GM10847 (cell line): ENCODE data around the gene ADCY9.

Experiments used
- POLR2A ChIP-seq: IDR thresholded peaks from 2 replicates; pipeline ENCODE4 v1.6.1; 2011; ENCODE audit not compliant: insufficient read length; ENCODE audit errors: extremely low read depth

Gene ADCY9

DNA sequence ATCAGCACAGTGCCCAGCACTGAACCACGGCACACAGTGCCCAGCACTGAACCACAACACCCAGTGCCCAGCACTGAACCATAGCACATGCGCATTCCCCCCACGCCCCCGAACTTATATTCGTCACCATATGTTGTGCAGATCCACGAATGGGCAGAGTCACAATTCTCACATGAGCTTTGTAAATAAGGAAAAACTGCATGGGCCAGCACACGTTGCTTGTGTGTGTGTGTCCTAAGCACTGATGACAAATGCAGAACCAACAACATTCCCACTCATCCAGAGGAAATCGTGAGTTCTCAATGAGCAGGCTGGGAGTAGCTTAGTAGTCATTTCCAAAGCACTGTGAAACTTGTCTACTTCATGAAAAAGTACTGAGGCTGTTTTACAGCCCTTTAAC lies 70.0 kb downstream of the ADCY9 start:
- TF ChIP-seq POLR2A: no peak

DNA sequence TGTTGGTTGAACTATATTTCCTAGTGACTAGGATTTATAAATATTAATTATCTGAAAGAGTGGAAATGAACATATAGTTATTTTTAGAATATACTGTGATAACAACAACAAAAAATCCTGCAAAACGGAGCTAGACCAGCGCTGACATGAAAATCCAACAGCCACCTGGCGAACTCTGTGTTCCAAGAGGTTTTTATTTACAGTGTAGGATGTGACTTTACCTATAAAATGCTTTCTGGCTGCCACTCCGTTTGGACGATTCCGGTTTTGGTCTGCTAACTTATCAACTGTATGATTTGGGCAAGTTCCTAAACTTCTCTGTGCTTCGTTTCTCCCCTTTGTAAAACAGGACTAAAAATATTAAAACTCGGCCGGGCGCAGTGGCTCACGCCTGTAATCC lies 73.7 kb downstream of the ADCY9 start:
- no peak for TF ChIP-seq POLR2A

DNA sequence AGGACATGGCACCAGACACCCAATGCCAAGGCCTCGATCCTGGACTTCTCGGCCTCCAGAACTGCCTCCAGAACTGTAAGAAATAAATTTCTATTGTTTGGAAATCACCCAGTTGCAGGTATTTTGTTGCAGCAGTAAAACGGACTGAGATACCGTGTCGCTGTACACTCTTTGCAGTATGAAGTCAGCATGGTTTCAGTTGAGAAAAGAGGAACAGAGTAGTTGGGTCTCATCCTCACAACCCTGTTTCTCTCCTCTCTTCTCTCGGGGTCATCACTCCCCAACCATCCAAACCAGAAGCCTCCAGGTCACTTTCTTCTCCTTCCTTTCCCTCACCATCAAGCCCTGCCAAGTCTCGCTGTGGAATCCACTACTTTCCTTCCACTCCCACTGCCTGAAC lies 77.8 kb downstream of the ADCY9 start:
- no peak for TF ChIP-seq POLR2A

DNA sequence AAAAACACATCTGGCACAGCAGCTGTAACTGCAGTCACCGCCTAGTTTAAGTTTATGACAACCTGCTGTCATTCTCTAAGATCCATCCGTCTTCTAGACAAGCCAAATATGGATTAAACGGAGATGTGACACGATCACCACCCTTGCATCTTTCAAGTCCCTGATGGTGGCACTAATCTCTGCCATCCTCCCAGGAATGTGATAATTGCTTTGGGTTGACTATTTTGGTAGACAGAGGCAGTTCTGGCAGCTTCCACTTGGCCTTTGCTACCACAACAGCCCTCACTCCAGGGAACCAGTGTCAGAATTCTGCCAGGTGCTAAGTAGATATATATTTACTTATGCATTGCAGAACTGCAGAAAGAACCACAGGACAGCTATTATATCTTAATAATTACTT lies 81.3 kb downstream of the ADCY9 start:
- no peak for TF ChIP-seq POLR2A

DNA sequence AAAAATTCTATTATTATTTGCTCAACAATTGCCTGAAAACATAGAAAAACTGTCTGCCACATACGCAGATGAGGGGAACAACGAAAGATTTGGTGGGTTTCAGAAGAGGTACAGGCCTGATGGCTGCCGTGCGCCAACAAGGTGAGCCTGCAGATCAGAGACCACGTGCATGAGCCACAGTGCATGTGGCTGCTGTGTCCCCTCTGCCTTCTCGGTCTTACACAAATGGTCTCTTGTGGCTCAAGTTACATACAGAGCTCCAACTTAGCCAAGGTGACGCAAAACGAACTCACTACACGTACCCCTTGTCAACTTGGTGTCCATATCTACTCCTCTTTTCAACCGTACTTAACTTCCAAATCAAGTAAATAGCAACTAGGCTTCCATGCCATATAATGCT lies 82.3 kb downstream of the ADCY9 start:
- no peak for TF ChIP-seq POLR2A

DNA sequence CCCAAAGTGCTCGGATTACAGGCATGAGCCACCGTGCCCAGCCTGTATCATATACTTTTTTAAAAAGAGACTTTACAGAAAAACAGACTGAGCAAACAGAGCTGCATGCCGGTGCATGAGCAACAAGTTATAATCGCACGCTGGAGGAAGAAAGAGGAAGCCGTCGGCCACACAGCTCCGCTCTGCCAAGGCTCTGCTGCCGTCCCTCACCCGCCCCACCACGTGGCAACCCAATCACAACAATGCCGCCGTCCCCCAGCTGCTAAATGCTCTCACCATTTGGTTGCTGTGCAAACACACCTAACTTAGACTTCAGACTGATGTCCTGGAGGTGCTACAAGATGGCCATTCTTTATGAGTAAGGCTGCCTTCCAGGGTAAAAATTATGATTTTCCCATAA lies 83.5 kb downstream of the ADCY9 start:
- no peak for TF ChIP-seq POLR2A

DNA sequence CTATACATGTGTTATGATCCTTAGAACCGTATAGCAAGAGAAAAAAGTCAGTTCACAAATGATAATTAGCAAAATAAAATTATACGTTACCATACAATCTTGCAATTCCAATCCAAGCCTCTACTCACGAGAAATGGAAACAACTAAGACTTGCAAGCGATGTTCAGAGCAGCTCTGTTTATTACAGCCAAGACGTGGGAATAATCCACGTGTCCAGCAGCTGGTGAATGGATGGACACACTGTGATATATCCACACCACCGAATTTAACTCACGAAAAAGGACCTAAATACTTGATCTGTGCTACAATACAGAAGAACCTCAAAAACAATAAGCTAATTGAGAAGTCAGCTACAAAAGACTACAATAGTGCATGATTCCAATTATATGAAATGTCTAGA lies 88.1 kb downstream of the ADCY9 start:
- no peak for TF ChIP-seq POLR2A

DNA sequence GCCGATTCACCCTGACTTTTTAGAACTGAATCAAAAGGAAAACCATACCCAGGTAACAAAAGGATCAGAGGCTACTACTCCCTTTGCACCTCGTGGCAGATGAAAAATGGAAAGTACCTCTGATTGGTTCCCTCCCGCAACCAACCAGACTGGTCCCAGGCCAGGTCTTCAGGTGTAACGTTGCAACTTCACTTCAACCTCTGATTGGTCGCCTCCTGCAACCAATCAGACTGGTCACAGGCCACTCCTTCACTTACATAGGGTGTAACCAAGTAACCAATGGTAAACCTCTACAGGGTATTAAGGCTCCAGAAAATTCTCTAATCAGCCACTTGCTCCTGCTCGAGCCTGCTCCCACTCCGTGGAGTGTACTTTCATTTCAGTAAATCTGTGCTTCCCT lies 89.4 kb downstream of the ADCY9 start:
- TF ChIP-seq POLR2A: no peak

DNA sequence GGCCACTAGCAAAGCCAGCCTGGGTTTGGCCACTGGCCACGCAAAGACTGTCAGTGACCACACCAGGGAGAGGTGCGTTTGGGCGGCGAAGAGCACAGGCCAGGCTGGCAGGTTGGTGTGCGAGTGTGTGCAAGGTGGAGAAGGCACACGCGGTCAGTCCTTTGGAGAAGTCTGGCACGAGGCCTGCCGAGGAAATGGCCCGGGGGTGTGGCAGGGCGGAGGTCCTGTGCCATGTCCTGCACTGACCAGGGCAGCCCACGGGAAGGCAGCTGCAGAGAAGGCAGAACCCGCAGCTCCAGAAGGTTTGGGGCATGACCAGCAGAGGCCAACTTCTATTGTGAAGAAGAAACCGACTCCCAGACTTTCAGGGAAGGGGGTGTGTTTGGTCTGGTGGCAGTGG lies 90.8 kb downstream of the ADCY9 start:
- no peak for TF ChIP-seq POLR2A

DNA sequence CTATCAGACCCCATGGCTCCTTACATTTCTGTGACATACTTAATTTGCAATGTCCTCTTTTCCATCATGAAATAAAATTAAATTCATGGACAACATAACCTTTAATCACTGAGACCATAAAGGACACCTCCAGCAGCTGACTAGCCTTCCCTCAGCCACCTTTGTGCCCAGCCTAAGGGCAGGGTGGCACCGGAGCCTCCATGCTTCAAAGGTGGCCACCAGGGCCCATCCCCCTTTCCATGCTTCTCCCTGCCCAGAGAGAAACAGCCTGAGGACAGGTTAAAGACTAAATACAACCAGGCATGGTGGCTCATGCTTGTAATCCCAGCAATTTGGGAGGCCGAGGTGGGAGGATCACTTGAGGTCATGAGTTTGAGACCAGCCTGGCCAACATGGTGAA lies 94.3 kb downstream of the ADCY9 start:
- no peak for TF ChIP-seq POLR2A

DNA sequence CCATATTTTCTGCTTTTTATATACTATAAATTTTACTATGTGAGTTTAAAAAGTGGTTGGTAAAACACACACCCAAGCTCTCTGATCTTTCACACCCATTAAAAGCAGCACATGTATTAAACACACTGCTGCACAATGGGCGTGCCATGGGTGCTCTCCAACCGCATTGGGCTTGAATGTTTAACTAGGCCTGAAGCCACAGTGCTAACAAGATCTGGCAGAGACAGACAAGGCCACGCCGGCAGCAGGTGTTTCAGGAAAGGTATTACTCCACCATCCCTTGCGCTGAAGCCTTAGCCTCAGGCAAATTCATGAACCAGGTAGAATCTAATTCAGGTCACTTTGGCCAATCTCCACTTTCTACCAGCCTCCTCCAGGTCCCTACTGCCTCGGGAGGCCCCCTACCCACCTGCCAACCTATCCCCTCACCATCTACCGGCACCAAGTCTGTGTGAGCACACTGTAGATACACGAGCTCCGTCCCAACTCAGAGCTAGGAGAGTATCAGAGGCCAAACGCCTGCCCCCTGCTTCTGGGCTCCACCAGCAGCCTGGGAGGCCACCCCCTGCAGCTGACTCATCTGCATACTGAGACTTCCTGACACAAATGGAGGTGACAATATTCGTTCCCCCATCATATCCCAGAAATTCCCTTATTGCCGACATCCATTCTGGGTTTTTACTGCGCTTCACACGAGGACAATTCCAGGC lies 95.0 kb downstream of the ADCY9 start:
- no peak for TF ChIP-seq POLR2A

DNA sequence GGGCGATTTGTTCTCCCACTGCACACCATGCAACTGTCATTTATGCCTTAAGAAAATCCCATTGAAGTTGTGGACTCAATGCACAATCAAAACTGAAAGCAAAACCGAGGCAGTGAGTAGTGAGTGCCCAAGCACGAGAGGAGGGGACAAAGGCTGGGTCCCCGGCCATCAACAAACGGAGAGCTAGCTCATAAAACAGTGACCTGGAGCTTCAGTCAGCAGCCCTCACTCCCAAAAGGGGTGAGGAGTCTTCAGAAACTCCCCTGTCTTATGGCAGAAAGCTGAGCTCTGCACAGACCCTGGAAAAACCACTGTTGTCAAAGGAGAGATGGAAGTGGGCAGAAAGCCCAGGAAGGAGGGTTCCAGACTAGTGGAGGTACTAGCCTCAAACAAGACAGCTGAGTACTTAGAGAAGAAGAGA lies 96.9 kb downstream of the ADCY9 start:
- TF ChIP-seq POLR2A: no peak

DNA sequence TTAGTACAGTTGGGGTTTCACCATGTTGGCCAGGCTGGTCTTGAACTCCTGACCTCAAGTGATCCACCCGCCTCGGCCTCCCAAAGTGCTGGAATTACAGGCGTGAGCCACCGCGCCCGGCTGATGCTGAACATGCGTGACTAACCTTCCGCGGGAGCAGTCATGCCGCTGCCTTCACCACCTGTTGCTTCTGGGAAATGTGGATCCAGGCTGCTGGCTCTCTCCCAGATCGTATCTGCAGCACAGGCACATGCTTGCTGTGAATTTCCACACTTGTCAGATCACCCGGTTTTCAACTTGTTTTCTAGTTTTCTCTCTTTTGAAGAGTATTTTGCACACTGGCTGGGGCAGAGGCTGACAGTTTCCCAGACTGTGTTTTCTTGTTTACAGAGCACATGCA lies 97.9 kb downstream of the ADCY9 start:
- no peak for TF ChIP-seq POLR2A

DNA sequence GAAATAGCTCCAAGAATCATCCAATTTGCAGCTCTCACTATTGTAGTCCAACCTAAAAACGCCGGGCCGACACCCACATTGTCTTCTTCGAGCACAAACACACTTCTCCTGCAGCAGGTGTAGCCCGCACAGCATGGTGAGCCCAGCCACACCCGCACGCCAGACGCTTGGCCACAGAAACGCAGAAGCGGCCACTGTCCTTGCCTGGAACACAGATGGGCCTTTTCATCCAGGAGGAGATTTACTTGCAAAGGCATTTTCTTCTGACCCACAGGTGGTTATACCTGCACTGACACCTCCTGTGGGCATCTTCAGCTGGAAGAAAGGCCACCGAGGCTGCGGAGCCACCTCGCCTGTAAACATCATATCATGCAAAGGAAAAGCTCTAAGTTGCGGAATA lies 98.4 kb downstream of the ADCY9 start:
- TF ChIP-seq POLR2A: no peak

DNA sequence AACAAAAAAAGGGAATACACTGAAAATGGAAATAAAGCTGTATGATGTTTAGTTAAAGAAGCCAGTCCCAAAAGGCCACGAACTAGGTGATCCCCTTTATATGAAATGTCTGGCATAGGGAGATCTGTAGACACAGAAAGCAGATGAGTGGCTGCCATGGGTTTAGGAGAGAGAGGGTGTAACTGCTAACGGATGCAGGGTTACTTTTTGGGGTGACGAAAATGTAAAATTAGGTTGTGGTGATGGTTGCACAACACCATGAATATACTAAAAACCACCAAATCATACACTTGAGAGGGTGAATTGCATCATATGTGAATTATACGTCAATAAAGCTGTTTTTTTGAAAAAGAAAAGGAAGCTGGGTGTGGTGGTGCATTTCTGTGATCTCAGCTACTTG lies 99.6 kb downstream of the ADCY9 start:
- TF ChIP-seq POLR2A: no peak

DNA sequence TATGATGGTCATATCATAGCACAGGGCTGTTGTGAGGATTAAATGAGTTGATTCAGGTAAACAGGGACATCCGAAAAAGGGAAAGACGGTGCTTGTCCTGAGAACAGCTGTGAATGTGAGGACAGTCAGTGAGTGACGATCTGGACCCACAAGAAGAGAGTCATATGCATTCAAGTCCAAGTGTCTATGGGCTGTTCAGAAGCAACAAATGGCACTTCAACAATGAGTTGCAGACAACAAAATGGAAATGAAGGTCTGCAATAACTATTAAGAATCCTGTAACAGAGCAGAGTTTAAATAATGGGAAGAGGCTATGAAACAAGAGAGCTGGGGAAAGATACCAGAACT lies 100.3 kb downstream of the ADCY9 start:
- TF ChIP-seq POLR2A: no peak

DNA sequence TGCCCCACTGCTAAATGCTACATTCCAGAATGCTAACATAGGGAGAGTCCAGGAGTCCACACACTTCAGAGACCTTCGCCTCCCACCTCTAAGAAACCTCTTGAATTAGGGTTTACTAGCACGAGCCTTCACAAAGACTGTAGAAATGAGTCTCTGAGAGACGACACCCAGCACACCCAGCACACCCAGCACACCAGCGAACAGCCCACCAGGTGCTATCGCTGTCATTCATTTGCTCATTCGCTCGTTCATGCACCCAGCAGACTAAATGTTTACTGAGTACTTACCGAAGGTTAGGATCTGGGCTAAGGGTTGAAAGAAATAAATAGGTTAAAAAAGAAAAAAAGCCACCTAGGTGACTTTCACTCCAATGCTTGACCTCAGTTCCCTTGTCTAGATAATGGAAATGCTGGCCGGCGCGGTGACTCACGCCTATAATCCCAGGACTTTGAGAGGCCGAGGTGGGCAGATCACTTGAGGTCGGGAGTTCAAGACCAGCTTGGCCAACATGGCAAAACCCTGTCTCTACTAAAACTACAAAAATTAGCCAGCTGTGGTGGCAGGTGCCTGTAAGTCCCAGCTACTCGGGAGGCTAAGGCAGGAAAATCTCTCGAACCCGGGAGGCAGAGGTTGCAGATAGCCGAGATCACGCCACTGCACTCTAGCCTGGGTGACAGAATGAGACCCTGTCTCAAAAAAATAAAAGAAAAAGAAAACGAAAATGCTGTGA lies 100.8 kb downstream of the ADCY9 start:
- TF ChIP-seq POLR2A: no peak
